DMS 273 treated with DMSO at 0.1 percent for 48 hours (cell line): ENCODE data around the gene C19orf38.
A peak's percentile ranks its signal among the peaks of the same experiment; 100 is the strongest.

ENCODE experiments used
- DNase-seq: peaks from one replicate; lab custom pipeline; 2025; lab: John Stamatoyannopoulos, UW

The C19orf38 gene

DNA sequence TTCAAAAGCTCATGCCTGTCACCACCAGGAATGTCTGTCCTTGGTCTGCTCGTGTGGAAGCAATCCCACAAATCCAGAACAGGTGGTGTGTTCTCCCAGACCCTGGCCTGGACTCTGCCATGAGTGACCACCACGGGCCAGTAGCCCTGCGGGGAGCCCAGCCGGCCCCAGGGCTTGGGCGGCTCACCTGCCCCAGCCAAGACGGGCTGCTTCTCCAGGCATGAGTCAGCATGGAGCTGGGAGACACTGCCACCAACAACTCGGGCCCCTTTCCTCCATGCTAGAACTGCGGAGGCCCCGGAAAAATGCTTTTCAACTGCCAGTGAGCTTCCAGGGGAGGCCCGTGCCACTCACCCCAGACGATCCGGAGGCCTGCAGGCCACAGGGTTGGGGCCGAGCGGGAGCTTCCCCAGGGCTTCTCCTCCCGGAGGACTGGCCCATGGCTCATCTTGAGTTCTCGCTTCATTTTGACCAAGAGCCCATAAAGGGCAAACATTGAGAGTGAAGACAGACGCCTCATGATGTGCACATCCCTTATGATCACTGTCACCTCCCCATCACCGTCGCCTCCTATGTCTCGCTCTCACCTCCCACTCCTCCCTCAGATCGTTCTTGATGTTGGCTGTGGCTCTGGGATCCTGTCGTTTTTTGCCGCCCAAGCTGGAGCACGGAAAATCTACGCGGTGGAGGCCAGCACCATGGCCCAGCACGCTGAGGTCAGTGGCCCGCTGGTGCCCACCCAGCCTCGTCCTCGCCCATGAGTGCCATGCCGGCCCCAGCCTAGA lies 63.6 kb downstream of the C19orf38 start:
- DNase-seq, result no peak

DNA sequence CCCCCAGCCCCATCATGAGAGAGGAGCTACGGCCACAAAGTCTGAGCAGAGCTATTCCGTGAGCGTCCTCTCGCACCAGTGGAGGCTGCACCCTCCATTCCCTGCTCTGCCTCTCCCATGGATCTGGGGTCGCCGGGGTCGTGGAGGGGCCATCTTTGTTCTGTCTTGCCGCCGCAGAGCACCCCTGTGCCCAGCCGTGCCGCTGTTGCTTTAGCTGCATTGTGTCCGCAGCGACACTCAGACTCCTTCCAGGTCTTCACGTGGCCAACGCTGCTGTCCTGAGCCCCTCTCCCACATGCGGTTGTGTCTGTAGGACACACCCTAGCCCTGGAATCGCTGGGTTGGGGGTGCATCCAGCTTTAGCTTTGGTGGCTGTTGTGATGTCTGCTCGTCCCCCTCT lies 64.4 kb downstream of the C19orf38 start:
- no peak for DNase-seq

DNA sequence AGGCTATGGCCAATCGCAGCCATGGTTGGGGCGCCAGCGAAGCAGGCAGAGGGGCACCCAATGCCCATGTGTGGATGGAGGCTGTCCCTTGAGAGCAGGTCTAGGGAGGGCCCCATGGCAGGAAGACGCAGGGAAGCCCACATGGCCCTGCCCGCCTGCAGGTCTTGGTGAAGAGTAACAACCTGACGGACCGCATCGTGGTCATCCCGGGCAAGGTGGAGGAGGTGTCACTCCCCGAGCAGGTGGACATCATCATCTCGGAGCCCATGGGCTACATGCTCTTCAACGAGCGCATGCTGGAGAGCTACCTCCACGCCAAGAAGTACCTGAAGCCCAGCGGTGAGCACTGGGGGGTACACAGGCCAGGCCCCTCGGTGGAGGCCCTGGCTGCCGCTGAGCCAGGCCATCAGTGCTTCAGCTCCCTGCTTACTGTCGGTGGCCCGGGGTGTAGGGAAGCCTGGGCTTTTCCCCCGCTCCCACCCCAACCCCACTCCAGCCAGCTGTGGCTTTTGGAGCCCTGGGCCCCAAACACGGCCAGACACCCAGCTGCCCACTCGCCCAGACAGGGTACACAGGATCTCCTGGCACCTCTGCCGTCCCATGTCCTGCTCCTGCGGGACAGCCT lies 65.6 kb downstream of the C19orf38 start:
- DNase-seq, result no peak

DNA sequence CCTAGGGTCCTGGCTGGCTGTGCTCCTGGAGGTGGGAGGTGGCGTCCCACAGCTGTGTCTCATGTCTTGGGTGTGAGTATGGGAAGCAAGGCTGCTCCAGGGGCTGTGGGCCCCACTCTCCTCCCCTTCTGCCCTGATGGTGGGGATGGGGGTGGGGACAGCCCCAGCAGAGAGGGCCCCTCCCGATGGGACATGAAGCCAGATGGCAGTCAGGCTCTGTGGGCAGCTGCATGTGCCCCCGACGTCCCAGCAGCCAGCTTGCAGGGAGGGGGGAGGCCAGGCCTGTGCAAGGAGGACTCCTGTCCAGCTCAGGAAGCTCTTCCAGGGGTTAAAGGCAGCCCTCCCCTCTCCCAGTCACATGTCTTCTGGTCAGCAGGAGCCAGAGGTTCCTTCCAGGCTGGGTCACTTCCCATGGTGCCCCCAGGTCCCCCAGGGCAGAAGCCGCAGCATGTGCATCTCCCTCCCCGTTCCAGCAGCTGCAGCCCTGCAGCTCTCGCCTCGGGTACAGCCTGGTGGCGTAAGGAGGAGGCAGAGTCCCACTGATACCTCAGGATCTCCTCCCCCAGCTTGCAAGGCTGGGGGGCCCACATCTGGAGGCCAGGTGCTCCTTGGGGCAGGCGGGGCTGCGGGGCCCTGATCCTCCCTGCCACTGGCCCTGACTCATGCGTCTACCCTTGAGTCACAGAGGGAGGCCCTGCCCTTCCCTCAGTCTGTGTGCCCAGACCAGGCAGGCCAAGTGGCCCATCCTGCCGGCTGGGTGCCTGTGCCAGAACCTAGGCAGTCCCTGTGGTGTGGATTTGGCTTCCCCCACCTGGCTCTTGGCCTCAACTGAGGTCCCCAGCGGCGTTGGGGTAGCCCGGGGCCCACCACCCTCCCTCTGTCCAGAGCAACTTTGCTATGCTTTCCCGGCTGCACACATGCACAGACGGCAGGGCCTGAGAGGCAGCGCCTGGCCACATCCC lies 67.2 kb downstream of the C19orf38 start:
- DNase-seq, result peak; percentile 78

DNA sequence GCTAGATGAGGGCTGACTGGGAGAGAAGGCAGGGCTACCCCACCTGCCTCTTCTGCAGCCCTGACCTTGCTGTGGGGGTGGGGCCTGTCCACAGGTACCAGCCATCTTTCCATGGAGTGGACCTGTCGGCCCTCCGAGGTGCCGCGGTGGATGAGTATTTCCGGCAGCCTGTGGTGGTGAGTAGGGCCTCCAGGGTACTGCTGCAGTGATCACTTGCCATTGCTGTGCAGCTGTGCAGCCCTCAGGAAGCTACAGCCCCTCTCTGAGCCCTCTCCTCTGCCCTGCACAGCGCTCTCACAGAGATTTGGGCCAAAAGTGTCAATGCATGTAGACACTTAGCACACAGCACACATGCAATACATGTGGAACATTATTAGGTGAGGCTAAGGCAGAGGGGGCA lies 68.4 kb downstream of the C19orf38 start:
- DNase-seq, result no peak

DNA sequence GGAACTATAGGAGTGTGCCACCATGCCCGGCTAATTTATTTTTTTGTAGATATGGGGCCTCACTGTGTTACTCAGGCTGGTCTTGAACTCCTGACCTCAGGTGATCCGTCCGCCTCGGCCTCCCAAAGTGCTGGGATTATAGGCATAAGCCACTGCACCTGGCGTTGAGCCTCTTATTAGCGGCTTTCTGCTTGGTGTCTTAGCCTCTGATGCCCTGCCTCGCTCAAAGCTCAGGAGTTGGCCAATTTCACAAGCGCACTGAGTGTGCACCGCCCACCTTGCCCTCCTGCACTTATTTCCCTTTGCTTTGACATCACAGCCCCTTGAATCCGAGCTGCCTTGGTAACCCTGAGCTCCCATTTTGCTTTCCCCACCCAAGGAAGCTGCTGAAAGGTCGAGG lies 70.1 kb downstream of the C19orf38 start:
- DNase-seq, result no peak
